GM18499 (cell line): Measurements from ENCODE around the gene TUBB1.

ENCODE experiments used
- ATAC-seq: cut with Tn5 transposase; IDR thresholded peaks from one replicate; pipeline ENCODE4 v1.9.1; 2021; ENCODE audit warnings: moderate number of reproducible peaks; ENCODE audit not compliant: insufficient read depth, unreplicated experiment

Gene TUBB1

GRCh38 chr20:59071216-59071615 lies 52.0 kb downstream of the TUBB1 start:
- no peak for ATAC-seq

GRCh38 chr20:59073582-59073981 lies 54.4 kb downstream of the TUBB1 start:
- ATAC-seq = no peak

GRCh38 chr20:59074456-59074855 lies 55.2 kb downstream of the TUBB1 start:
- no peak for ATAC-seq

GRCh38 chr20:59075934-59076508 lies 56.8 kb downstream of the TUBB1 start:
- ATAC-seq = no peak
